LoVo (cell line): Measurements from ENCODE around the gene MACC1.

ENCODE experiments used
- DNase-seq: peaks from one replicate; pipeline ENCODE4 v3.0.0-alpha.2; 2016; ENCODE audit warnings: low spot score

Gene MACC1, protein sequence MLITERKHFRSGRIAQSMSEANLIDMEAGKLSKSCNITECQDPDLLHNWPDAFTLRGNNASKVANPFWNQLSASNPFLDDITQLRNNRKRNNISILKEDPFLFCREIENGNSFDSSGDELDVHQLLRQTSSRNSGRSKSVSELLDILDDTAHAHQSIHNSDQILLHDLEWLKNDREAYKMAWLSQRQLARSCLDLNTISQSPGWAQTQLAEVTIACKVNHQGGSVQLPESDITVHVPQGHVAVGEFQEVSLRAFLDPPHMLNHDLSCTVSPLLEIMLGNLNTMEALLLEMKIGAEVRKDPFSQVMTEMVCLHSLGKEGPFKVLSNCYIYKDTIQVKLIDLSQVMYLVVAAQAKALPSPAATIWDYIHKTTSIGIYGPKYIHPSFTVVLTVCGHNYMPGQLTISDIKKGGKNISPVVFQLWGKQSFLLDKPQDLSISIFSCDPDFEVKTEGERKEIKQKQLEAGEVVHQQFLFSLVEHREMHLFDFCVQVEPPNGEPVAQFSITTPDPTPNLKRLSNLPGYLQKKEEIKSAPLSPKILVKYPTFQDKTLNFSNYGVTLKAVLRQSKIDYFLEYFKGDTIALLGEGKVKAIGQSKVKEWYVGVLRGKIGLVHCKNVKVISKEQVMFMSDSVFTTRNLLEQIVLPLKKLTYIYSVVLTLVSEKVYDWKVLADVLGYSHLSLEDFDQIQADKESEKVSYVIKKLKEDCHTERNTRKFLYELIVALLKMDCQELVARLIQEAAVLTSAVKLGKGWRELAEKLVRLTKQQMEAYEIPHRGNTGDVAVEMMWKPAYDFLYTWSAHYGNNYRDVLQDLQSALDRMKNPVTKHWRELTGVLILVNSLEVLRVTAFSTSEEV

GRCh38 chr7:20217193-20217948 lies at the start of gene MACC1:
TSS of gene MACC1 (minus strand) at chr7:20217384. CDS start at chr7:20161862, 55,522 bp downstream.
- DNase-seq, result peak; percentile 92

DNA sequence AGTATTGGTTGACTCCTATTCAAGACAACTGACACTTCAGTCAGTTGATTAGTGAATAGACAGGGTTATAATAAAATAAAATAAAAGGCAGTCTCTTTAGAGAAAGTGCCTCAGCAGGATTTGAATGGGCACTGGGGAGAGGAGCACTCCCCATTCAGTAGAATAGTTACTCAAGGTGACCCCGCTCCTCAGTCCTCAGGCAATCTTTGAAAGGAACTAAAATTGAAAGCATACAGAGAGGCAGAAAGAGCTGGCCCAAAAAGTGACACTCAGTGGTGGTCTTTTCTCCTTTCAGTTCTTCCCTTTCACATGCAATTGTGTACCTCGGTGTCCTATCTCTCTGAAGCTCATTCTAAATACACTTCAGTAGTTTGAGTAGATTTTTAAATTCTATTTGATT lies 47.4 kb upstream of the MACC1 start:
- DNase-seq, result no peak

DNA sequence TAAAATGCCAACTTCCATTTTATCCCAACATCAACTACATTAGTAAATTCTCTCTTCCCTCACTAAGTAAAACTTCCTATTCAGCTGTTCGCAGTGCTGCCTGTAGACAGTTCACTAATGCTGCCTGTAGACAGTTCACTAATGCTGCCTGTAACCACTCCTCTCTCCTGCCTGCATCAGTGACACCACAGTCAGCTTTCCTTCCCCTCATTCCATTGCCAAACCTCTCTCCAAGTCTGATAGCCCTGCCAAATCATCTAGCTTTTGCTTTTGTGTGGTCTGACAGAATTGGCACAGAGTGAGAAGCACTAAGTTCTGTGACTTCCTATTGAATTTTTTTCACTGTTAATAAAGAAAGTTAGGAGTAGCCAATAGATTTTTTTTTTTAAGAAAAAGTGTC lies 43.0 kb upstream of the MACC1 start:
- no peak for DNase-seq

- DNase-seq, result no peak
Observed at GRCh38 chr7:20257212-20257611, 40.0 kb upstream of the MACC1 start.

DNA sequence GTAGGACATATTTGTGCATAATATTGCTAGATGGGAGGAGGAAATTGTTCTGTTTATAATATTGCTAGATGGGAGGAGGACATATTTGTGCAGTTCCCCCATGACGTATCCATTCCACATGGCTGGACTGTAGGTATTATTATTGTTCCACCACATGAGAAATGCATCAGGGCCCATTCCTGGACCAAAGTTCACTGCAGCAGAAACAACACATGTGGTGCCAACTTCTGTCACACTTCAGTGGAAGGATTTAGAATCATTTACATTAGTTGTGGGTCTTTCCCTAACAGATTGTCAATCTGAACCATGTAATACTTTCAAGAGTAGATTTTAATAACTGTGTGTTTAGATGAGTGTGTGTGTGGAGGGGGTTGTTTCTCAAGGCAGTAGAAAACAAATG lies 32.7 kb upstream of the MACC1 start:
- DNase-seq, result no peak

DNA sequence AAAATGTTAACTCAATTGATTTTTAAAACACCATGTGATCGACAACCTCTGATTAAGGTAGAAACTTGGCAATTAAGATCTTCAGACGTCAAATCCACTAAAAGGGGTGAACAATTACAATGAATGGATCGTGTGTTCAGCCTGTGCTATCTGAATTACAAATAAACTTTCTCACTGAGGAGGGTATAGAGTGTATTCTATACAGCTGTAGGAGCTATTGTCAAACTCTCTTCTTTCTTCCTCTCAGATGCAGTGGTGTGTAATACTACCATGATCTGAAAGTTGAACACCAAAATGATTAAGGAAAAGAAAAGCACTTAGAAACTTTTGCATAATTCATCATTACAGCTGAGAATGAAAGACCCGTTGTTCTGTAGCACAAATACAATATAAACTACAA lies 32.2 kb upstream of the MACC1 start:
- no peak for DNase-seq

DNA sequence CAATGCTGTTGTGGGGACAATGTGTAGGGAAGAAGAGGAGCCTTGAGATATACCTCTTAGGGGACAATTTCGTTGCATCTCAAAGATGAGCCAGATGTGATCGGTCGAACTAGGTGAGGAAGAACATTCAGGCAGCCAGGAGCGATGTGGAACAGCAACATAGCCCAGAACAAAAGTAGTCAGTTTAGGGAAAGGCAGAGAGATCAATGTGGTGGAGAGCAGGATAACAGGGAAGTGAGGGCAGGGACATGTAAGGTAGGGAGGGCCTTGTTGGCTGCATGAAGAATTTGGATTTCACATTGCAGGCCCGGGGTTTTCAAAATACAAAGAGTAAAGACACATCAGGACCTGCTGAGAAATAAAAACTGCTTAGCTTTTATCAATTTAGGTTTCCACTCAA lies 29.1 kb upstream of the MACC1 start:
- DNase-seq, result no peak

DNA sequence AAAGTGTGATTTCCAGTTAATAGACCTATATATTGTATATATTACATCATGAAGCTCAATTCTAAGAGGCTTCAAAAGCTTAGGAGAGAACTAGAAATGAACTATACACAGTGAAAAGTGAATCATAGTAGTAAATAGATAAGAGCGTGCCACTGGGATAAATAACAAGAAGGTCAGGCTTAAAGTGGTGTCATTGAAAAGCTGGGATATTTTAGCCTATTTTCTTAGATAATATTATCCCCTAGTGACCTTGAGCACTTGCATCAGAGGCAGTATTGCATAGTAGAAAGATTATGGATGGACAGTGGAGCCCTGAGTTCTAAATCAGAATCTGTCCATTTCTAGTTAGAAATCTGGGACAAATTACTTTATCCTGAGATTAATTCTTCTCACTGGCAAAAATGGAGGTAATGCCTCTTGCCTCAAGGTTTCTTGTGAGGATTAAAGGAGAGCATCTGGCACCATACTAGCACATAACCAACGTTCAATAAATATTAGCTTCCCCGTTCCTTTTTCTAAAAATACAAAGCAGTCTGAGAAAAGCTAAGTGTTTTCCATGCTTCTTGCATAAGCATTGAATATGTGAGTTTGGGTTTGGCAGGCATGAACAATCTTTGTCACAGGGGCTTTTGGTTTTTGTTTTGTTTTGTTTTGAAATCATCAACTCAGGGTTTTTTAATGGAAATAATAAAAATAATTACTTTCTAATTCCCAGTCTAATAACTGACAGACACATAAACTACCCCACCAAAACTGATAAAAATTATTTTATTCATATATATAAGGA lies 27.3 kb upstream of the MACC1 start:
- DNase-seq, result no peak

GRCh38 chr7:20241911-20242261 lies 24.7 kb upstream of the MACC1 start:
- DNase-seq, result no peak

- no peak for DNase-seq
Observed at GRCh38 chr7:20241194-20241910, 24.2 kb upstream of the MACC1 start.

DNA sequence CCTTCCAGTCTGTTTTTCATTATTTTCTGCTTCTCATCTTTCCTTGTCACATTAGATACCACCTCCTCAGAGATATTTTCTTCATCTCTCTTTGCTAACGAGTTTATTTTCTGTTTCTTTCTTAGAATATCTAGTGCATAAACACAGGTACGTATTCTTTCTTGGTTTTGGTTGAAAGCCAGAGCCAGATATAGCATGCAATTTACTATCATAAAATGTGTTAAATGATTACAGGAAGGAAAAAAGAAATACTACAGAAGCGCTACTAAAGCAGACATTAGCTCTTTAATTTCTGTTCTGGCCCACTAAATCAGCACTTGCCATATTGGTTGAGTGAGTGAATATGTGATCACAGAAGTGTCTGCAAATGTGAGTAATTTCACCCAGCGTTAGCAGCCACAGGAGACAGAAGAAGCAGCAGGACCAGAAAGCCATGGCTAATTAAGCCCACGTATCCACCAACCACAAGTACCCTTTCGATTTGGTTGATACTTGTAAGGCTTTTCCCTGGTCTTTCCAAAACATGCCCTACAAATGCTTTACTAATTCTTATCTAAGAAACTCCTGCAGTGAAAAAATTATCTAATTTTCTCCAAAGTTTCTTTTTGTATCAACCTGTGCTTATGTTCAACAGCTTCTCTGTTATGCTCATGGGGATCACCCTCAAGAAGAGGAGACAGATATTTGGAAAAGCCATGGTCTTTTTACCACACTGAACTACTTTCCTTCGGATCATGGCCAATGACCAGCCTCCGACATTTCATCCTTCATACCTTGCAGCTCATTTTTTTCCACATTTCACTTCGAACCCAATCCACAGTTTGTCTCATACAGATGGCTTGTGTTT lies 23.1 kb upstream of the MACC1 start:
- DNase-seq, result no peak

DNA sequence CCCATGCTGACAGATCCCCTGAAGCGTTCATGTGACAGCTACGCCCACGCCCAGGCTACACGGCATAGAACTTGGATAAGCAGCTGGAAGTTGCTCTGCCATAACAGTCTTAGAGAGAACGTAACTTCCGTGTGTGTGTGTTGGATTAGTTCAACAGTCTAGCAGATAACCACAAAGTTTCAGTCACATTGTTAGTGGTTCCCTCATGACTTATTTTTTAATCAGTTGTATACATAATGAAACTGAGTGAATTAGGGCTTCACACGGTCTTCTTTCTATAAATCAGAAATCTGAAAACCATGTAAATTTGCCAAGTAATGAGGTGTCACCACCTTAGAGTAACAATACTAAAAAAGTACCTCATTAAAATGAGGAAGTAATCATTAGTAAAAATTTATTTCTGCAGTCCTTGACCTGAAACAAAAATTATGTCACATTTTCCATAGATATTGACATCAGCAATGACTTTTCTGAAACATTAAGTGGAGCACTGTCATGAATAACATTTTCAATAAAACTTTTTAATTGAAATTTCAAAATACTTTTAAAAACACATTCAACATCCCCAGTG lies 21.7 kb upstream of the MACC1 start:
- no peak for DNase-seq

DNA sequence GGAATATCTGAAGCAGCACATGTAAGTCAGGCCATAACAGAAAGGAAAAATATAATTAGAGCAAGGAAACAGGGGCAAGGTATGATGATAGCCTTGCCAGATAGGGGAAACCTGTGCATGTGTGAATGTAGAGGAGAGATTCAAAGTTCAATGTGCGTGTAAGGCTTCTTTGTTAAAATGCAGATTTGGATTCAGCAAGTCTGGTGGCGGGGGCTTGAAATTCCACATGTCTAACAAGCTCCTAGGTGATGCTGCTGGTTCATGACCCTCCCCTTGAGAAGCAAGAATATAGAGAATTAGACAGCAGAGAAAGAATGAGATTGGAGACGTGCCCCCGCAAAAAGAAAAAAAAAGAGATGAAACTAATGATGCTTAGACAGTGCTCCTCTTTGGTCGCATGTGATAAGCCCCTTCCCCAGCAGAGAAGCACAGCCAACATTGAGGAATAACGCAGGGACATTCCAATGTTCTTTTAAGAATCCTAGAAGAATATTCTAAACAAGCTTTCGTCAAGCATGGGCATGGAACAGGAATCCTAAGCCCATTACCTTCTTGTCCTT lies 21.1 kb upstream of the MACC1 start:
- DNase-seq, result no peak

GRCh38 chr7:20237464-20238193 lies 20.4 kb upstream of the MACC1 start:
- no peak for DNase-seq

GRCh38 chr7:20236790-20237189 lies 19.6 kb upstream of the MACC1 start:
- DNase-seq, result no peak

GRCh38 chr7:20236043-20236442 lies 18.9 kb upstream of the MACC1 start:
- DNase-seq, result no peak

GRCh38 chr7:20235288-20235687 lies 18.1 kb upstream of the MACC1 start:
- no peak for DNase-seq

GRCh38 chr7:20233362-20233761 lies 16.2 kb upstream of the MACC1 start:
- DNase-seq, result no peak

GRCh38 chr7:20232848-20233247 lies 15.7 kb upstream of the MACC1 start:
- DNase-seq, result no peak
